Lung (tissue), 12 donors: ENCODE data around the gene MSX1. TPM values are rescaled to one million over a fixed set of nuclear protein-coding genes. Genes with fewer than 3 reads are reported as not detected.

Experiments
- ATAC-seq: fragments of 200-7000 bp; cut with Tn5 transposase; one replicate; pipeline ENCODE4 v1.9.1; 2020; ENCODE audit warnings: moderate number of reproducible peaks; ENCODE audit not compliant: insufficient read depth, low FRiP score
- DNase-seq, 3 donors: peaks; one replicate each; pipeline ENCODE4 v3.0.0-alpha.2; 2013 to 2017
- H3K27ac ChIP-seq, 2 donors: one replicate each; pipeline ENCODE4 v1.5.1; 2013; ENCODE audit warnings: mild to moderate bottlenecking in 2 of 2, moderate library complexity in 2 of 2, control low read depth in 1 of 2, inconsistent platforms in 1 of 2, low read depth in 1 of 2, low read length in 1 of 2
- H3K27me3 ChIP-seq, 3 donors: one replicate each; pipeline ENCODE4 v1.5.1; 2013; ENCODE audit warnings: low read length in 2 of 3; ENCODE audit not compliant: control insufficient read depth in 3 of 3, insufficient read depth in 3 of 3
- H3K36me3 ChIP-seq, 4 donors: one replicate each; pipeline ENCODE4 v1.5.1; 2013; ENCODE audit warnings: low read length in 4 of 4, mild to moderate bottlenecking in 1 of 4, moderate library complexity in 1 of 4; ENCODE audit not compliant: control insufficient read depth in 4 of 4, insufficient read depth in 4 of 4
- H3K4me1 ChIP-seq, 5 donors: one replicate each; pipeline ENCODE4 v1.5.1; 2013; ENCODE audit warnings: low read length in 5 of 5, mild to moderate bottlenecking in 2 of 5, moderate library complexity in 1 of 5; ENCODE audit not compliant: control insufficient read depth in 5 of 5, insufficient read depth in 5 of 5
- H3K4me3 ChIP-seq: one replicate; pipeline ENCODE4 v1.5.1; 2013; ENCODE audit warnings: mild to moderate bottlenecking, control low read depth, moderate library complexity
- H3K9ac ChIP-seq, 2 donors: one replicate each; pipeline ENCODE4 v1.5.1; 2013; ENCODE audit warnings: low read length in 2 of 2, control low read depth in 1 of 2; ENCODE audit not compliant: insufficient read depth in 1 of 2
- H3K9me3 ChIP-seq, 4 donors: one replicate each; pipeline ENCODE4 v1.5.1; 2013; ENCODE audit warnings: low read length in 3 of 4, mild to moderate bottlenecking in 1 of 4, moderate library complexity in 1 of 4; ENCODE audit not compliant: control insufficient read depth in 4 of 4, insufficient read depth in 3 of 4
- CTCF ChIP-seq: IDR thresholded peaks from 2 replicates; pipeline ENCODE4 v1.5.1; 2012; ENCODE audit warnings: mild to moderate bottlenecking; ENCODE audit errors: control extremely low read depth, extremely low read depth
- WGBS, 2 donors: extraction: QIAGEN DNeasy Blood & Tissue Kit; methylation state at CpG; one replicate each; pipeline ENCODE4 v1.1.7; 2013; 5-methylcytosine and 5-hydroxymethylcytosine counted together
- polyA plus RNA-seq, 2 donors: library from polyadenylated mRNA; stranded (reverse); fragments of 200-250 nt; gene quantifications; one replicate each; pipeline ENCODE4 v1.2.1, GENCODE V29; 2013
- total RNA-seq, 2 donors: library from RNA; depleted of rRNA in 1 of 2; stranded (reverse); fragments of >200 nt in 1 of 2; gene quantifications; one replicate each; pipeline ENCODE4 v1.2.1, GENCODE V29; 2014 to 2021
- donor health status: control.
- donor health status: control.
- donor health status: Bipolar disorder and iron deficiency.
- donor health status: healthy.
- donor health status: DM: yes; HTN: yes; CAD: no.

The MSX1 gene
- total and polyA plus RNA-seq, 4 donors: 0.82 to 4.0 (median 2.8) TPM

GRCh38 chr4:4852591-4853362 lies 6.7 kb upstream of the MSX1 start:
- Histone ChIP-seq H3K27me3 (peaks cover 4 to 68% (median 55%) of the 10 kb centered on the region in 3 donors), H3K4me3 (no peak overlapping the region), H3K9me3 (peaks cover 0 to 2% (median 0%) of the 10 kb centered on the region in 4 donors), H3K4me1 (peaks cover 0 to 27% (median 0%) of the 10 kb centered on the region in 5 donors), H3K36me3 (no peaks in the 10 kb centered on the region), H3K9ac (no peak overlapping the region), H3K27ac (no peak overlapping the region)
- TF ChIP-seq CTCF: no peak
- 3 to 4% methylated on average over 40 to 42 of the region's 42 CpGs for WGBS, 2 donors
- ATAC-seq: peak; percentile 32
- peak in 1 of 3 donors; percentile 33 for DNase-seq

- Histone ChIP-seq H3K9ac (no peak overlapping the region), H3K27me3 (peaks cover 10 to 74% (median 59%) of the 10 kb centered on the region in 3 donors), H3K36me3 (no peaks in the 10 kb centered on the region), H3K4me3 (no peak overlapping the region), H3K4me1 (peaks cover 0 to 27% (median 0%) of the 10 kb centered on the region in 5 donors), H3K9me3 (peaks cover 0 to 7% (median 0%) of the 10 kb centered on the region in 4 donors), H3K27ac (no peak overlapping the region)
- no peak for ATAC-seq
- DNase-seq: no peak
- no peak for TF ChIP-seq CTCF
- WGBS, 2 donors: 2 to 4% methylated on average over 26 of the region's 26 CpGs
Measured at GRCh38 chr4:4853371-4853823, 6.1 kb upstream of the MSX1 start.

GRCh38 chr4:4853921-4854648 lies 5.4 kb upstream of the MSX1 start:
- TF ChIP-seq CTCF: no peak
- WGBS, 2 donors: 15 to 27% methylated on average over 24 of the region's 24 CpGs
- Histone ChIP-seq H3K27me3 (peaks cover 10 to 81% (median 63%) of the 10 kb centered on the region in 3 donors), H3K4me3 (no peak overlapping the region), H3K36me3 (no peaks in the 10 kb centered on the region), H3K9me3 (peaks cover 0 to 7% (median 0%) of the 10 kb centered on the region in 4 donors), H3K27ac (no peak overlapping the region), H3K9ac (no peak overlapping the region), H3K4me1 (peaks cover 0 to 31% (median 0%) of the 10 kb centered on the region in 5 donors)
- DNase-seq (no peak), ATAC-seq (no peak)
